Measurements from ENCODE around the gene ZFP64. TPM values are rescaled to one million over a fixed set of nuclear protein-coding genes. Genes with fewer than 3 reads are reported as not detected.

The ZFP64 gene
- total and polyA plus RNA-seq, 2 of the 4 experiments (the other 2 are of a cell fraction): 14.3 to 17.1 TPM

DNA sequence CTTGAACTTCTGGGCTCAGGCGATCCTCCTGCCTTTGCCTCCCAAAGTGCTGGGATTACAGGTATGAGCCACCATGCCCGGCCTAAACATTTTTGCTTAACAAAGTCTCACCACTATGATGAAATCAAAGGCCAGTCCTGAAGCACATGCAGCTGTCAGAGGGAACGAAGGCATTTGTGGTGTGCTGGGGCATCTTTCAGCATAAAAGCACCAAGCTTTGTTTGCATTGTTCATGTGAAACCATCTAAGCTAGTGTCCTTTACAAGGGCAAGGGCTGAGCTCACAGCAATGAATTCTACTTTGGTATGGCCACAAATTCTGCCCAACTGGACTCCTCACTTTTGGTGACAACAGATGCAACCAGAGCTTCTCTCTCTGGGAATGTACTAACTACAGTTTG is 66.8 kb downstream of the ZFP64 start:
- H3K23ac ChIP-seq (ENCODE audit: low read depth, low read length): no peak overlapping the region
- POLR2A ChIA-PET (ENCODE audit: unreplicated experiment): no interaction called here
- no peaks in the 10 kb centered on the region for H3K36me3 ChIP-seq (ENCODE audit: control insufficient read depth, insufficient read depth, low read length)
- intact Hi-C loops (cut with micrococcal nuclease) (no loop called here), in situ Hi-C loops (cut with MboI; ENCODE audit: low sequenced_read_pairs) (no loop called here), dilution Hi-C loops (cut with HindIII; ENCODE audit: low sequenced_read_pairs, unreplicated experiment) (no loop called here)
- H3K27ac ChIP-seq (ENCODE audit: insufficient read depth, low read length): no peak overlapping the region
- no peak overlapping the region for H2BK120ac ChIP-seq (ENCODE audit: low read depth, low read length)
- H3K27me3 ChIP-seq (ENCODE audit: control insufficient read depth, insufficient read depth, low read length): no peaks in the 10 kb centered on the region
- 0 out of 2 replicates have a peak, but pooled peaks cover 4% of the 10 kb centered on the region for H3K9me3 ChIP-seq (ENCODE audit: control insufficient read depth, insufficient read depth, low read length)
- no peaks in the 10 kb centered on the region for H4K20me1 ChIP-seq (ENCODE audit: insufficient read depth, low read length)
- H3K4ac ChIP-seq (ENCODE audit: low read depth, low read length): no peak overlapping the region
- no peak overlapping the region for H3K18ac ChIP-seq (ENCODE audit: low read depth, low read length)
- no peak overlapping the region for H3K14ac ChIP-seq (replicated peaks; ENCODE audit: low read depth, low read length)
- H2AK9ac ChIP-seq (replicated peaks; ENCODE audit: low read depth, low read length, poor library complexity): no peak overlapping the region
- no peak for TF ChIP-seq FOS (IDR thresholded peaks at IDR 0.05; ENCODE audit: low read depth, low read length)
- TF ChIP-seq CHD1 (IDR thresholded peaks at IDR 0.05; ENCODE audit: low read depth, low read length): no peak
- H3K9ac ChIP-seq (ENCODE audit: low read depth, low read length): no peak overlapping the region
- DNase-seq (no peak), ATAC-seq (ENCODE audit: low read depth) (no peak)
- no peaks in the 10 kb centered on the region; the same call in 1 of the 2 replicates for H3K4me1 ChIP-seq (ENCODE audit: control insufficient read depth, insufficient read depth, low read length)
- BruUV-seq (replicated peaks): no TSS peak
- H2BK20ac ChIP-seq (ENCODE audit: low read depth, low read length): no peak overlapping the region
- no peak overlapping the region for H2BK5ac ChIP-seq (ENCODE audit: low read depth, low read length, poor library complexity, severe bottlenecking)
- no peaks in the 10 kb centered on the region for H3K9me1 ChIP-seq (ENCODE audit: insufficient read depth, low read length)
- no peak overlapping the region for H3K4me2 ChIP-seq (ENCODE audit: low read depth, low read length)
- H2AK5ac ChIP-seq (ENCODE audit: low read depth, low read length): no peak overlapping the region
- CTCF ChIA-PET: no interaction called here
- no peak overlapping the region for H3K4me3 ChIP-seq (ENCODE audit: insufficient read depth, low read depth, low read length)
- no peaks in the 10 kb centered on the region for H3K79me1 ChIP-seq (ENCODE audit: low read depth in 1 of 2, low read length in 2 of 2)
- no peak overlapping the region for H4K5ac ChIP-seq (ENCODE audit: low read depth, low read length)
- H4K91ac ChIP-seq (ENCODE audit: insufficient read depth, low read depth, low read length): no peak overlapping the region
- no peak overlapping the region for H2BK15ac ChIP-seq (ENCODE audit: low read depth, low read length)
- no peak overlapping the region for H2AFZ ChIP-seq (replicated peaks; ENCODE audit: low read length, poor library complexity)
- no peak overlapping the region for H3K56ac ChIP-seq (ENCODE audit: extremely low read depth, insufficient read depth, low read length)
- WGBS, 2 experiments (ENCODE audit: extremely low coverage in 2 of 2, insufficient read length in 1 of 2): 71% methylated on average over 3 of the region's 3 CpGs; no CpG with 5 or more reads in 1 of the 2 experiments
- H4K8ac ChIP-seq (ENCODE audit: low read depth in 2 of 2, low read length in 2 of 2): no peak overlapping the region

All from IMR-90 (cell line).